ENCODE data around the gene MKS1.

Gene MKS1

DNA sequence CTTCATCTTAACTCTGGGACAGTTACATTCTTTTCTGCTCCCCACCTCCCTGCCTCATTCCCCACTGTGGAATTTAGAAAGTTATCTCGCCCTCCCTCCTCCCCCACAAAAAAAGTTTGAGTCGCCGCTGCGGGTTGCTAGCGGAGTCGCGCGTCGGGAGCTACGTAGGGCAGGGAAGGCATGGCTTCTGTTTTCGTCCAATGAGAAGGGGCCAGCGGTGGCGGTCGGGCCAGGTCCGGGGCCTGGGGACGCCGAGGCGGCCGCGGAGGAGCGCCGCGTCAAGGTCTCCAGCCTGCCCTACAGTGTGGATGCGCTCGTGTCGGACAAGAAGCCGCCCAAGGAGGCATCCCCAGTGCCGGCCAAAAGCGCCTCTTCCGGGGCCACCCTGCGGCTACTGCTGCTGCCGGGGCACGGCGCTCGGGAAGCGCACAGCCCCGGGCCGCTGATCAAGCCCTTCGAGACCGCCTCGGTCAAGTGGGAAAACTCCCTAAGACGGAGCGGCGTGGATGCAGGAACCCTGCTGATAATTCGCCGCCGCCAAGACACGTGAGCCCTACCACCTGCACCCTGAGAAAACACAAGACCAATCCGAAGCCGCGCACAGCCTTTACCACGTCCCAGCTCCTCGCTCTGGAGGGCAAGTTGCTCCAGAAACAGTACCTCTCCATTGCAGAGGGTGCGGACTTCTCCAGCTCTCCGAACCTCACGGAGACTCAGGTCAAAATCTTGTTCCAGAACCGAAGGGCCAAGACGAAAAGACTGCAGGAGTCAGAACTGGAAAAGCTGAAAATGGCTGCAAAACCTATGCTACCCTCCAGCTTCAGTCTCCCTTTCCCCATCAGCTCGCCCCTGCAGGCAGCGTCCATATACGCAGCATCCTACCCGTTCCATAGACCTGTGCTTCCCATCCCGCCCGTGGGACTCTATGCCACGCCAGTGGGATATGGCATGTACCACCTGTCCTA is 61.9 kb downstream of the MKS1 start:
- DNase-seq: peak; percentile 5

All from EL (cell line).